HUES48 (cell line): ENCODE results near the gene DCAKD.

Experiments used
- H3K27ac ChIP-seq: one replicate; pipeline ENCODE4 v1.7.0; 2013; ENCODE audit warnings: low read depth, low read length, inconsistent platforms
- H3K27me3 ChIP-seq: 2 replicates; pipeline ENCODE4 v1.6.1; 2013; ENCODE audit warnings: mild to moderate bottlenecking, low read length; ENCODE audit not compliant: control insufficient read depth, insufficient read depth
- H3K36me3 ChIP-seq: 2 replicates; pipeline ENCODE4 v1.6.1; 2013; ENCODE audit warnings: low read length; ENCODE audit not compliant: control insufficient read depth, insufficient read depth
- H3K4me1 ChIP-seq: 2 replicates; pipeline ENCODE4 v1.6.1; 2013; ENCODE audit warnings: mild to moderate bottlenecking, low read length; ENCODE audit not compliant: control insufficient read depth, insufficient read depth
- H3K4me3 ChIP-seq: 2 replicates; pipeline ENCODE4 v1.5.1; 2013; ENCODE audit warnings: mild to moderate bottlenecking, low read depth, low read length
- H3K9ac ChIP-seq: 2 replicates; pipeline ENCODE4 v1.6.1; 2013; ENCODE audit warnings: mild to moderate bottlenecking, low read depth, low read length, moderate library complexity
- H3K9me3 ChIP-seq: 2 replicates; pipeline ENCODE4 v1.6.1; 2013; ENCODE audit warnings: low read length; ENCODE audit not compliant: control insufficient read depth, insufficient read depth

The DCAKD gene

GRCh38 chr17:45013021-45013997 lies 38.1 kb downstream of the DCAKD start:
- H3K9ac ChIP-seq: no peak overlapping the region
- H3K4me3 ChIP-seq: no peak overlapping the region
- H3K4me1 ChIP-seq: peaks cover 12% of the 10 kb centered on the region; the same call in 1 of the 2 replicates
- H3K9me3 ChIP-seq: no peaks in the 10 kb centered on the region
- H3K36me3 ChIP-seq: no peaks in the 10 kb centered on the region
- H3K27me3 ChIP-seq: peaks cover 7% of the 10 kb centered on the region
- no peak overlapping the region for H3K27ac ChIP-seq

- H3K36me3 ChIP-seq: no peaks in the 10 kb centered on the region
- H3K4me1 ChIP-seq: peaks cover 13% of the 10 kb centered on the region
- no peaks in the 10 kb centered on the region for H3K27me3 ChIP-seq
- H3K4me3 ChIP-seq: no peak overlapping the region
- H3K27ac ChIP-seq: no peak overlapping the region
- H3K9me3 ChIP-seq: no peaks in the 10 kb centered on the region
- no peak overlapping the region for H3K9ac ChIP-seq
Measured at GRCh38 chr17:45011767-45012166, 39.7 kb downstream of the DCAKD start.

- H3K9ac ChIP-seq: no peak overlapping the region
- H3K4me3 ChIP-seq: no peak overlapping the region
- H3K27ac ChIP-seq: no peak overlapping the region
- peaks cover 13% of the 10 kb centered on the region for H3K4me1 ChIP-seq
- H3K36me3 ChIP-seq: no peaks in the 10 kb centered on the region
- no peaks in the 10 kb centered on the region for H3K9me3 ChIP-seq
- H3K27me3 ChIP-seq: no peaks in the 10 kb centered on the region
Measured at GRCh38 chr17:45009676-45010467, 41.6 kb downstream of the DCAKD start.

- H3K27me3 ChIP-seq: peaks cover under 1% of the 10 kb centered on the region; the same call in 1 of the 2 replicates
- peaks cover 21% of the 10 kb centered on the region for H3K4me1 ChIP-seq
- no peaks in the 10 kb centered on the region for H3K9me3 ChIP-seq
- no peak overlapping the region for H3K9ac ChIP-seq
- no peak overlapping the region for H3K27ac ChIP-seq
- no peaks in the 10 kb centered on the region for H3K36me3 ChIP-seq
- H3K4me3 ChIP-seq: no peak overlapping the region
Measured at GRCh38 chr17:45008216-45008615, 43.2 kb downstream of the DCAKD start.

- no peak overlapping the region for H3K9ac ChIP-seq
- peak overlapping the region; percentile 50 for H3K27ac ChIP-seq
- H3K4me1 ChIP-seq: peaks cover 20% of the 10 kb centered on the region
- no peak overlapping the region for H3K4me3 ChIP-seq
- H3K27me3 ChIP-seq: peaks cover 5% of the 10 kb centered on the region; the same call in 1 of the 2 replicates
- H3K36me3 ChIP-seq: no peaks in the 10 kb centered on the region
- H3K9me3 ChIP-seq: no peaks in the 10 kb centered on the region
Measured at GRCh38 chr17:45006927-45007461, 44.4 kb downstream of the DCAKD start.

- H3K27me3 ChIP-seq: peaks cover 5% of the 10 kb centered on the region; the same call in 1 of the 2 replicates
- no peaks in the 10 kb centered on the region for H3K9me3 ChIP-seq
- H3K9ac ChIP-seq: no peak overlapping the region
- H3K4me3 ChIP-seq: no peak overlapping the region
- H3K36me3 ChIP-seq: no peaks in the 10 kb centered on the region
- H3K27ac ChIP-seq: no peak overlapping the region
- H3K4me1 ChIP-seq: peaks cover 20% of the 10 kb centered on the region
Measured at GRCh38 chr17:45005700-45006099, 45.7 kb downstream of the DCAKD start.

GRCh38 chr17:45004388-45004787 lies 47.0 kb downstream of the DCAKD start:
- H3K36me3 ChIP-seq: no peaks in the 10 kb centered on the region
- H3K27ac ChIP-seq: no peak overlapping the region
- H3K9ac ChIP-seq: peak overlapping the region; percentile 48
- H3K27me3 ChIP-seq: peaks cover 5% of the 10 kb centered on the region; the same call in 1 of the 2 replicates
- peak overlapping the region; percentile 8; the same call in 1 of the 2 replicates for H3K4me3 ChIP-seq
- no peaks in the 10 kb centered on the region for H3K9me3 ChIP-seq
- H3K4me1 ChIP-seq: peaks cover 20% of the 10 kb centered on the region

GRCh38 chr17:45003877-45004276 lies 47.6 kb downstream of the DCAKD start:
- peaks cover 5% of the 10 kb centered on the region; the same call in 1 of the 2 replicates for H3K27me3 ChIP-seq
- no peaks in the 10 kb centered on the region for H3K9me3 ChIP-seq
- H3K27ac ChIP-seq: peak overlapping the region; percentile 21
- H3K9ac ChIP-seq: peak overlapping the region; percentile 48; the same call in 1 of the 2 replicates
- H3K36me3 ChIP-seq: no peaks in the 10 kb centered on the region
- peaks cover 20% of the 10 kb centered on the region for H3K4me1 ChIP-seq
- peak overlapping the region; percentile 8; the same call in 1 of the 2 replicates for H3K4me3 ChIP-seq

GRCh38 chr17:45001310-45001709 lies 50.1 kb downstream of the DCAKD start:
- no peak overlapping the region for H3K4me3 ChIP-seq
- no peaks in the 10 kb centered on the region for H3K36me3 ChIP-seq
- no peak overlapping the region for H3K9ac ChIP-seq

GRCh38 chr17:44999433-44999832 lies 52.0 kb downstream of the DCAKD start:
- peaks cover 7% of the 10 kb centered on the region; the same call in 1 of the 2 replicates for H3K27me3 ChIP-seq
- H3K9me3 ChIP-seq: no peaks in the 10 kb centered on the region
- peaks cover 15% of the 10 kb centered on the region for H3K4me1 ChIP-seq
- no peak overlapping the region for H3K27ac ChIP-seq
- no peaks in the 10 kb centered on the region for H3K36me3 ChIP-seq
- H3K9ac ChIP-seq: no peak overlapping the region
- no peak overlapping the region for H3K4me3 ChIP-seq

More at GRCh38 chr17:45001310-45001709, 50.1 kb downstream of the DCAKD start:
- H3K27me3 ChIP-seq: peaks cover 5% of the 10 kb centered on the region; the same call in 1 of the 2 replicates
- H3K4me1 ChIP-seq: peaks cover 16% of the 10 kb centered on the region
- H3K27ac ChIP-seq: no peak overlapping the region
- no peaks in the 10 kb centered on the region for H3K9me3 ChIP-seq
